MM.1S (cell line): ENCODE results near the gene TBC1D10A.

ENCODE experiments used
- CTCF ChIP-seq: fragments of 300-600 bp; sonication (generic); IDR thresholded peaks from 2 replicates; pipeline ENCODE4 v1.5.1; 2016; ENCODE audit warnings: antibody characterized with exemption, low read length, mixed read lengths
- EZH2phosphoT487 ChIP-seq: fragments of 300-600 bp; sonication (generic); IDR thresholded peaks from 2 replicates; pipeline ENCODE4 v1.6.1; 2018; ENCODE audit warnings: antibody characterized with exemption, low read length

GRCh38 chr22:30247974-30248373, 78.8 kb downstream of the TBC1D10A start:
- TF ChIP-seq EZH2phosphoT487 (no peak), CTCF (no peak)
